ENCODE results near the gene FAM186B. TPM values are rescaled to one million over a fixed set of nuclear protein-coding genes. Genes with fewer than 3 reads are reported as not detected.

FAM186B gene
- total and polyA plus RNA-seq, 2 of the 13 experiments (the other 11 are each of a cell fraction or from before 2014, with no cell fraction given), result 0.07 to 0.20 TPM

DNA sequence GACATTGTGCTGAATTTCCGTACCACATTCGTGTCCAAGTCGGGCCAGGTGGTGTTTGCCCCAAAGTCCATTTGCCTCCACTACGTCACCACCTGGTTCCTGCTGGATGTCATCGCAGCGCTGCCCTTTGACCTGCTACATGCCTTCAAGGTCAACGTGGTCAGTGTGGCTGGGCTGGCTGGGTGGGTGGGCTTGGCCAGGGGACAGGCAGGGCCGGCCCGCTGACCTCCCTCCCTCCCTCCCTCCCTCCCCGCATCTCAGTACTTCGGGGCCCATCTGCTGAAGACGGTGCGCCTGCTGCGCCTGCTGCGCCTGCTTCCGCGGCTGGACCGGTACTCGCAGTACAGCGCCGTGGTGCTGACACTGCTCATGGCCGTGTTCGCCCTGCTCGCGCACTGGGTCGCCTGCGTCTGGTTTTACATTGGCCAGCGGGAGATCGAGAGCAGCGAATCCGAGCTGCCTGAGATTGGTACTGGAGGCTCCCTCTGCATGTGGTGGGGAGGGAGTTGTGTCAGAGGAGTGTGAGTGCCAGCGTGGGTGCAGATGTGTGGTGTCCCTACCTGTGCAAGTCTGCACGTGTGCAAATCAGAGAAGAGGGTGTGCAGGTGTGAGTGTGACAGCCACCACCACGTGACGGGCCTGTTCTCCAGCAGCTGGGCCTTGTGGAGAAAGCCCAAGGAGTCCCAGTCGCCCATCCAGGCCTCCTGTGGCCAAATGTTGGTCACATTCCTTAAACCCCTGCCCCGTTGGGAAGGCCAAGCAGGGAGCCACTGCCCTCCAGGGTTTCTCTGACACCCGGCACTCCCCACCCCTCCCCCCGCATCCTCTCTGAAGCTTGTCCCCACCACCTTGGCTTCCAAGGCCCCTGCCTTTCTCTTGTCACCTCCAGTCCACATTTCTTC, 61.3 kb downstream of the FAM186B start (continued):
- TF ChIP-seq, protein P1, sequence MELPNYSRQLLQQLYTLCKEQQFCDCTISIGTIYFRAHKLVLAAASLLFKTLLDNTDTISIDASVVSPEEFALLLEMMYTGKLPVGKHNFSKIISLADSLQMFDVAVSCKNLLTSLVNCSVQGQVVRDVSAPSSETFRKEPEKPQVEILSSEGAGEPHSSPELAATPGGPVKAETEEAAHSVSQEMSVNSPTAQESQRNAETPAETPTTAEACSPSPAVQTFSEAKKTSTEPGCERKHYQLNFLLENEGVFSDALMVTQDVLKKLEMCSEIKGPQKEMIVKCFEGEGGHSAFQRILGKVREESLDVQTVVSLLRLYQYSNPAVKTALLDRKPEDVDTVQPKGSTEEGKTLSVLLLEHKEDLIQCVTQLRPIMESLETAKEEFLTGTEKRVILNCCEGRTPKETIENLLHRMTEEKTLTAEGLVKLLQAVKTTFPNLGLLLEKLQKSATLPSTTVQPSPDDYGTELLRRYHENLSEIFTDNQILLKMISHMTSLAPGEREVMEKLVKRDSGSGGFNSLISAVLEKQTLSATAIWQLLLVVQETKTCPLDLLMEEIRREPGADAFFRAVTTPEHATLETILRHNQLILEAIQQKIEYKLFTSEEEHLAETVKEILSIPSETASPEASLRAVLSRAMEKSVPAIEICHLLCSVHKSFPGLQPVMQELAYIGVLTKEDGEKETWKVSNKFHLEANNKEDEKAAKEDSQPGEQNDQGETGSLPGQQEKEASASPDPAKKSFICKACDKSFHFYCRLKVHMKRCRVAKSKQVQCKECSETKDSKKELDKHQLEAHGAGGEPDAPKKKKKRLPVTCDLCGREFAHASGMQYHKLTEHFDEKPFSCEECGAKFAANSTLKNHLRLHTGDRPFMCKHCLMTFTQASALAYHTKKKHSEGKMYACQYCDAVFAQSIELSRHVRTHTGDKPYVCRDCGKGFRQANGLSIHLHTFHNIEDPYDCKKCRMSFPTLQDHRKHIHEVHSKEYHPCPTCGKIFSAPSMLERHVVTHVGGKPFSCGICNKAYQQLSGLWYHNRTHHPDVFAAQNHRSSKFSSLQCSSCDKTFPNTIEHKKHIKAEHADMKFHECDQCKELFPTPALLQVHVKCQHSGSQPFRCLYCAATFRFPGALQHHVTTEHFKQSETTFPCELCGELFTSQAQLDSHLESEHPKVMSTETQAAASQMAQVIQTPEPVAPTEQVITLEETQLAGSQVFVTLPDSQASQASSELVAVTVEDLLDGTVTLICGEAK (IDR thresholded peaks at IDR 0.05), result no peak
- TF ChIP-seq, protein P1 (CRISPR knock-in tag; IDR thresholded peaks at IDR 0.05), result no peak
- TF ChIP-seq HNRNPLL (IDR thresholded peaks at IDR 0.05; ENCODE audit: low read depth, low read length, poor library complexity, severe bottlenecking), result peak; percentile 61
- peak; percentile 36; the same call in 1 of the 2 replicates for TF ChIP-seq NR2C2 (CRISPR knock-in tag; IDR thresholded peaks at IDR 0.05; ENCODE audit: borderline replicate concordance)
- no peak for TF ChIP-seq ZNF251 (CRISPR knock-in tag; IDR thresholded peaks at IDR 0.05)
- no peak for TF ChIP-seq ZNF572 (CRISPR knock-in tag; IDR thresholded peaks at IDR 0.05)
- TF ChIP-seq ZNF253 (CRISPR knock-in tag; IDR thresholded peaks at IDR 0.05; ENCODE audit: borderline replicate concordance), result no peak
- no peak for TF ChIP-seq SATB2 (CRISPR knock-in tag; IDR thresholded peaks at IDR 0.05)
- 0 out of 2 replicates have a peak, but pooled peaks have one; percentile 33 for TF ChIP-seq ZNF501 (CRISPR knock-in tag; IDR thresholded peaks at IDR 0.05)
- no peak for TF ChIP-seq TEAD2 (CRISPR knock-in tag; IDR thresholded peaks at IDR 0.05)
- no peak for TF ChIP-seq ZNF382 (CRISPR knock-in tag; IDR thresholded peaks at IDR 0.05; ENCODE audit: borderline replicate concordance)
- TF ChIP-seq ZMYM4 (CRISPR knock-in tag; IDR thresholded peaks at IDR 0.05), result no peak
- TF ChIP-seq, protein P2, sequence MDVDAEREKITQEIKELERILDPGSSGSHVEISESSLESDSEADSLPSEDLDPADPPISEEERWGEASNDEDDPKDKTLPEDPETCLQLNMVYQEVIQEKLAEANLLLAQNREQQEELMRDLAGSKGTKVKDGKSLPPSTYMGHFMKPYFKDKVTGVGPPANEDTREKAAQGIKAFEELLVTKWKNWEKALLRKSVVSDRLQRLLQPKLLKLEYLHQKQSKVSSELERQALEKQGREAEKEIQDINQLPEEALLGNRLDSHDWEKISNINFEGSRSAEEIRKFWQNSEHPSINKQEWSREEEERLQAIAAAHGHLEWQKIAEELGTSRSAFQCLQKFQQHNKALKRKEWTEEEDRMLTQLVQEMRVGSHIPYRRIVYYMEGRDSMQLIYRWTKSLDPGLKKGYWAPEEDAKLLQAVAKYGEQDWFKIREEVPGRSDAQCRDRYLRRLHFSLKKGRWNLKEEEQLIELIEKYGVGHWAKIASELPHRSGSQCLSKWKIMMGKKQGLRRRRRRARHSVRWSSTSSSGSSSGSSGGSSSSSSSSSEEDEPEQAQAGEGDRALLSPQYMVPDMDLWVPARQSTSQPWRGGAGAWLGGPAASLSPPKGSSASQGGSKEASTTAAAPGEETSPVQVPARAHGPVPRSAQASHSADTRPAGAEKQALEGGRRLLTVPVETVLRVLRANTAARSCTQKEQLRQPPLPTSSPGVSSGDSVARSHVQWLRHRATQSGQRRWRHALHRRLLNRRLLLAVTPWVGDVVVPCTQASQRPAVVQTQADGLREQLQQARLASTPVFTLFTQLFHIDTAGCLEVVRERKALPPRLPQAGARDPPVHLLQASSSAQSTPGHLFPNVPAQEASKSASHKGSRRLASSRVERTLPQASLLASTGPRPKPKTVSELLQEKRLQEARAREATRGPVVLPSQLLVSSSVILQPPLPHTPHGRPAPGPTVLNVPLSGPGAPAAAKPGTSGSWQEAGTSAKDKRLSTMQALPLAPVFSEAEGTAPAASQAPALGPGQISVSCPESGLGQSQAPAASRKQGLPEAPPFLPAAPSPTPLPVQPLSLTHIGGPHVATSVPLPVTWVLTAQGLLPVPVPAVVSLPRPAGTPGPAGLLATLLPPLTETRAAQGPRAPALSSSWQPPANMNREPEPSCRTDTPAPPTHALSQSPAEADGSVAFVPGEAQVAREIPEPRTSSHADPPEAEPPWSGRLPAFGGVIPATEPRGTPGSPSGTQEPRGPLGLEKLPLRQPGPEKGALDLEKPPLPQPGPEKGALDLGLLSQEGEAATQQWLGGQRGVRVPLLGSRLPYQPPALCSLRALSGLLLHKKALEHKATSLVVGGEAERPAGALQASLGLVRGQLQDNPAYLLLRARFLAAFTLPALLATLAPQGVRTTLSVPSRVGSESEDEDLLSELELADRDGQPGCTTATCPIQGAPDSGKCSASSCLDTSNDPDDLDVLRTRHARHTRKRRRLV (CRISPR knock-in tag; IDR thresholded peaks at IDR 0.05), result no peak
